Sciatic nerve (tissue), 1 donor: ENCODE data around the gene ZNF285. TPM values are rescaled to one million over a fixed set of nuclear protein-coding genes. Genes with fewer than 3 reads are reported as not detected.

Source experiments
- total RNA-seq: library from RNA; stranded (reverse); fragmentation: NEBNext Ultra II Directional; extraction: Animal tissue kit (Norgen Biotek cat#: 25700); gene quantifications from one replicate; pipeline ENCODE4 v1.2.1, GENCODE V29; 2021
- donor health status: DM: no; HTN: no; CAD: no.

The ZNF285 gene
- total RNA-seq, 1 donor from 2014 or later, result 7.7 TPM

Other genes starting within 250 kb of the ZNF285 start
- gene ZNF226, start 236.5 kb downstream of the ZNF285 start, total RNA-seq, result 29.8 TPM
- gene ZNF227, start 189.1 kb downstream of the ZNF285 start, total RNA-seq, result 30.6 TPM
- 0.40 TPM for gene ZNF233, start 141.7 kb downstream of the ZNF285 start, total RNA-seq
- gene ZNF235, start 96.6 kb downstream of the ZNF285 start, total RNA-seq, result 11.5 TPM
- 6.9 TPM for gene ZNF112, start 44.9 kb downstream of the ZNF285 start, total RNA-seq
- 8.6 TPM for gene ZNF229, start 46.9 kb upstream of the ZNF285 start, total RNA-seq
- gene ZNF180, start 98.9 kb upstream of the ZNF285 start, total RNA-seq, result 7.5 TPM
- gene CEACAM20, start 128.1 kb upstream of the ZNF285 start, total RNA-seq, result not detected
- not detected for gene IGSF23, start 212.0 kb upstream of the ZNF285 start, total RNA-seq
- 49.1 TPM for gene PVR, start 242.3 kb upstream of the ZNF285 start, total RNA-seq